IMR-90 (cell line): Measurements from ENCODE around the gene SLC39A11. TPM values are rescaled to one million over a fixed set of nuclear protein-coding genes. Genes with fewer than 3 reads are reported as not detected.

Experiments used
- ATAC-seq: fragments of 200-7000 bp; cut with Tn5 transposase; 2 replicates; pipeline ENCODE4 v1.9.1; 2020; ENCODE audit warnings: low read depth, mild to moderate bottlenecking, moderate library complexity
- BruUV-seq: library from RNA; stranded (reverse); fragments of 400-500 nt; replicated peaks from 2 replicates; lab custom pipeline; 2021; lab: Mats Ljungman, UMichigan
- CTCF ChIA-PET: fragments of 300-600 bp; formaldehyde crosslinking; extraction: SDS; loops from one replicate; lab custom pipeline; 2021; ENCODE audit warnings: antibody characterized with exemption; lab: Yijun Ruan, JAX
- POLR2A ChIA-PET: fragments of 300-600 bp; sonication (Branson Sonifier 250); formaldehyde crosslinking; loops from one replicate; lab custom pipeline; 2022; ENCODE audit warnings: antibody characterized with exemption; ENCODE audit not compliant: unreplicated experiment; lab: Charles Lee
- DNase-seq: peaks from one replicate; pipeline ENCODE4 v3.0.0; 2013
- H2AFZ ChIP-seq: replicated peaks from 2 replicates; pipeline ENCODE3; 2013; ENCODE audit warnings: low read length, mild to moderate bottlenecking; ENCODE audit not compliant: poor library complexity
- H2AK5ac ChIP-seq: 2 replicates; pipeline ENCODE4 v1.6.1; 2013; ENCODE audit warnings: low read depth, low read length, inconsistent platforms
- H2AK9ac ChIP-seq: replicated peaks from 2 replicates; pipeline ENCODE3; 2013; ENCODE audit warnings: mild to moderate bottlenecking, low read depth, low read length, moderate library complexity; ENCODE audit not compliant: poor library complexity
- H2BK120ac ChIP-seq: 2 replicates; pipeline ENCODE4 v1.6.1; 2013; ENCODE audit warnings: low read depth, low read length, inconsistent platforms
- H2BK15ac ChIP-seq: 3 replicates; pipeline ENCODE4 v1.6.1; 2013; ENCODE audit warnings: low read depth, low read length, inconsistent platforms
- H2BK20ac ChIP-seq: 2 replicates; pipeline ENCODE4 v1.6.1; 2013; ENCODE audit warnings: low read depth, mild to moderate bottlenecking, inconsistent platforms, low read length, moderate library complexity
- H2BK5ac ChIP-seq: 2 replicates; pipeline ENCODE4 v1.6.1; 2013; ENCODE audit warnings: mild to moderate bottlenecking, low read depth, low read length, inconsistent platforms; ENCODE audit not compliant: poor library complexity, severe bottlenecking
- H3K14ac ChIP-seq: replicated peaks from 2 replicates; pipeline ENCODE4 v1.6.1; 2013; ENCODE audit warnings: low read depth, low read length, inconsistent platforms
- H3K18ac ChIP-seq: 2 replicates; pipeline ENCODE4 v1.6.1; 2013; ENCODE audit warnings: low read depth, low read length, control low read depth
- H3K23ac ChIP-seq: 2 replicates; pipeline ENCODE4 v1.6.1; 2013; ENCODE audit warnings: low read depth, low read length, inconsistent platforms
- H3K27ac ChIP-seq: 2 replicates; pipeline ENCODE4 v1.5.1; 2013; ENCODE audit warnings: mild to moderate bottlenecking, control low read depth, low read length; ENCODE audit not compliant: insufficient read depth
- H3K27me3 ChIP-seq: 2 replicates; pipeline ENCODE4 v1.6.1; 2013; ENCODE audit warnings: low read length; ENCODE audit not compliant: control insufficient read depth, insufficient read depth
- H3K36me3 ChIP-seq: 2 replicates; pipeline ENCODE4 v1.6.1; 2013; ENCODE audit warnings: low read length, mixed read lengths; ENCODE audit not compliant: control insufficient read depth, insufficient read depth
- H3K4ac ChIP-seq: 2 replicates; pipeline ENCODE4 v1.6.1; 2013; ENCODE audit warnings: low read depth, low read length, inconsistent platforms
- H3K4me1 ChIP-seq: 2 replicates; pipeline ENCODE4 v1.6.1; 2013; ENCODE audit warnings: low read length, mixed read lengths; ENCODE audit not compliant: control insufficient read depth, insufficient read depth
- H3K4me2 ChIP-seq: 2 replicates; pipeline ENCODE4 v1.6.1; 2013; ENCODE audit warnings: low read depth, mild to moderate bottlenecking, control low read depth, low read length, moderate library complexity
- H3K4me3 ChIP-seq: 2 replicates; pipeline ENCODE4 v1.5.1; 2013; ENCODE audit warnings: low read depth, mild to moderate bottlenecking, control low read depth, low read length, moderate library complexity; ENCODE audit not compliant: insufficient read depth
- H3K56ac ChIP-seq: 2 replicates; pipeline ENCODE4 v1.6.1; 2013; ENCODE audit warnings: low read length, inconsistent platforms; ENCODE audit not compliant: insufficient read depth; ENCODE audit errors: extremely low read depth
- H3K79me1 ChIP-seq, 2 experiments: 2 replicates each; pipeline ENCODE4 v1.6.1; 2013; ENCODE audit warnings: low read length in 2 of 2, inconsistent platforms in 1 of 2, low read depth in 1 of 2
- H3K9ac ChIP-seq: 2 replicates; pipeline ENCODE4 v1.6.1; 2013; ENCODE audit warnings: low read depth, low read length, control low read depth
- H3K9me1 ChIP-seq: 2 replicates; pipeline ENCODE4 v1.6.1; 2013; ENCODE audit warnings: low read length, inconsistent platforms; ENCODE audit not compliant: insufficient read depth
- H3K9me3 ChIP-seq: 2 replicates; pipeline ENCODE4 v1.6.1; 2013; ENCODE audit warnings: low read length; ENCODE audit not compliant: control insufficient read depth, insufficient read depth
- H4K20me1 ChIP-seq: 2 replicates; pipeline ENCODE4 v1.6.1; 2013; ENCODE audit warnings: low read length, inconsistent platforms; ENCODE audit not compliant: insufficient read depth
- H4K5ac ChIP-seq: 2 replicates; pipeline ENCODE4 v1.6.1; 2013; ENCODE audit warnings: mild to moderate bottlenecking, low read depth, low read length, control low read depth
- H4K8ac ChIP-seq, 2 experiments: 2 replicates each; pipeline ENCODE4 v1.6.1; 2013; ENCODE audit warnings: low read depth in 2 of 2, low read length in 2 of 2, control low read depth in 1 of 2, inconsistent platforms in 1 of 2
- H4K91ac ChIP-seq: 2 replicates; pipeline ENCODE4 v1.6.1; 2013; ENCODE audit warnings: low read depth, low read length, inconsistent platforms; ENCODE audit not compliant: insufficient read depth
- BHLHE40 ChIP-seq: fragments of 150-350 bp; IDR thresholded peaks from 2 replicates; pipeline ENCODE4 v1.6.1; 2016; ENCODE audit warnings: mild to moderate bottlenecking, low read depth, low read length
- CEBPB ChIP-seq: IDR thresholded peaks from 2 replicates; pipeline ENCODE4 v1.6.1; 2012; ENCODE audit warnings: low read depth, low read length, improper control_type of control experiment
- CHD1 ChIP-seq: IDR thresholded peaks from 2 replicates; pipeline ENCODE4 v1.6.1; 2012; ENCODE audit warnings: low read depth, low read length, improper control_type of control experiment
- CTCF ChIP-seq: conservative IDR thresholded peaks from 2 replicates; pipeline ENCODE4 v1.5.1; 2012; ENCODE audit warnings: mild to moderate bottlenecking, low read depth, low read length, improper control_type of control experiment
- FOS ChIP-seq: fragments of 150-350 bp; IDR thresholded peaks from 2 replicates; pipeline ENCODE4 v1.6.1; 2016; ENCODE audit warnings: low read depth, low read length
- MAFK ChIP-seq: IDR thresholded peaks from 2 replicates; pipeline ENCODE4 v1.6.1; 2012; ENCODE audit warnings: low read depth, low read length, improper control_type of control experiment
- MAZ ChIP-seq: IDR thresholded peaks from 2 replicates; pipeline ENCODE4 v1.6.1; 2012; ENCODE audit warnings: low read depth, mild to moderate bottlenecking, low read length, improper control_type of control experiment, moderate library complexity, borderline replicate concordance
- MXI1 ChIP-seq: IDR thresholded peaks from 2 replicates; pipeline ENCODE4 v1.6.1; 2012; ENCODE audit warnings: low read depth, mild to moderate bottlenecking, low read length, moderate library complexity, borderline replicate concordance
- NFE2L2 ChIP-seq: fragments of 150-350 bp; IDR thresholded peaks from 2 replicates; pipeline ENCODE4 v1.6.1; 2016; ENCODE audit warnings: low read depth, mild to moderate bottlenecking, low read length
- POLR2A ChIP-seq: IDR thresholded peaks from 2 replicates; pipeline ENCODE4 v1.6.1; 2012; ENCODE audit warnings: mild to moderate bottlenecking, low read depth, low read length
- RAD21 ChIP-seq: IDR thresholded peaks from 2 replicates; pipeline ENCODE4 v1.6.1; 2012; ENCODE audit warnings: low read length, improper control_type of control experiment
- RCOR1 ChIP-seq: IDR thresholded peaks from 2 replicates; pipeline ENCODE4 v1.6.1; 2012; ENCODE audit warnings: mild to moderate bottlenecking, low read length, improper control_type of control experiment; ENCODE audit not compliant: insufficient replicate concordance
- RFX5 ChIP-seq: IDR thresholded peaks from 2 replicates; pipeline ENCODE4 v1.8.0; 2012; ENCODE audit warnings: low read depth, mild to moderate bottlenecking, low read length, moderate library complexity
- SMC3 ChIP-seq: fragments of 150-350 bp; IDR thresholded peaks from 2 replicates; pipeline ENCODE4 v1.6.1; 2016; ENCODE audit warnings: low read depth, mild to moderate bottlenecking, antibody characterized with exemption, low read length, moderate library complexity
- USF2 ChIP-seq: fragments of 150-350 bp; IDR thresholded peaks from 2 replicates; pipeline ENCODE4 v1.6.1; 2017; ENCODE audit warnings: mild to moderate bottlenecking, antibody characterized with exemption, low read length, low read depth
- WGBS, 2 experiments: methylation state at CpG; one replicate each; pipeline versions ENCODE4 v1.1.5 to v1.1.7; 2013; ENCODE audit warnings: missing lambda C conversion rate in 2 of 2; ENCODE audit not compliant: insufficient read length in 1 of 2; ENCODE audit errors: extremely low coverage in 2 of 2; 5-methylcytosine and 5-hydroxymethylcytosine counted together
- dilution Hi-C: fragments of 300-500 bp; cut with HindIII; formaldehyde crosslinking; loops from one replicate; pipeline ENCODE4 v1.14.3; 2018; ENCODE audit warnings: low sequenced_read_pairs; ENCODE audit not compliant: unreplicated experiment
- in situ Hi-C: fragments of 300-500 bp; cut with MboI; formaldehyde crosslinking; loops from 3 replicates; pipeline ENCODE4 v1.14.3; 2019; ENCODE audit warnings: low sequenced_read_pairs, inconsistent platforms, mixed read lengths
- intact Hi-C: fragments of 100-400 bp; cut with micrococcal nuclease; formaldehyde crosslinking; loops from 2 replicates; pipeline ENCODE4 v1.10.0; 2022
- polyA plus RNA-seq, 3 experiments: library from polyadenylated mRNA; depleted of rRNA; stranded (reverse); fragments of >200 nt; gene quantifications; 2 replicates each; pipeline ENCODE4 v1.2.3, GENCODE V29; 2012; ENCODE audit warnings: low replicate concordance in 1 of 3
- total RNA-seq: library from RNA; depleted of rRNA; stranded (reverse); fragments of >200 nt; gene quantifications from 2 replicates; pipeline ENCODE4 v1.2.3, GENCODE V29; 2012
- TF ChIP-seq, protein P1 (sequence below): fragments of 150-350 bp; IDR thresholded peaks from 2 replicates; pipeline ENCODE4 v1.6.1; 2016; ENCODE audit warnings: low read depth, mild to moderate bottlenecking, low read length, moderate library complexity, borderline replicate concordance

The SLC39A11 gene
- total and polyA plus RNA-seq, 2 of the 4 experiments (the other 2 are of a cell fraction) = 8.8 to 14.3 TPM

GRCh38 chr17:72713701-72714100 lies 378.8 kb downstream of the SLC39A11 start:
- TF ChIP-seq MXI1 (no peak), CHD1 (no peak), RAD21 (no peak), FOS (no peak), CTCF (no peak), USF2 (no peak), MAFK (no peak), NFE2L2 (no peak), SMC3 (no peak), BHLHE40 (no peak), CEBPB (no peak), MAZ (no peak), POLR2A (no peak), RFX5 (no peak), RCOR1 (no peak)
- TF ChIP-seq, protein P1, sequence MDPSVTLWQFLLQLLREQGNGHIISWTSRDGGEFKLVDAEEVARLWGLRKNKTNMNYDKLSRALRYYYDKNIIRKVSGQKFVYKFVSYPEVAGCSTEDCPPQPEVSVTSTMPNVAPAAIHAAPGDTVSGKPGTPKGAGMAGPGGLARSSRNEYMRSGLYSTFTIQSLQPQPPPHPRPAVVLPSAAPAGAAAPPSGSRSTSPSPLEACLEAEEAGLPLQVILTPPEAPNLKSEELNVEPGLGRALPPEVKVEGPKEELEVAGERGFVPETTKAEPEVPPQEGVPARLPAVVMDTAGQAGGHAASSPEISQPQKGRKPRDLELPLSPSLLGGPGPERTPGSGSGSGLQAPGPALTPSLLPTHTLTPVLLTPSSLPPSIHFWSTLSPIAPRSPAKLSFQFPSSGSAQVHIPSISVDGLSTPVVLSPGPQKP = no peak
- no TSS peak for BruUV-seq
- Histone ChIP-seq H2BK20ac (no peak overlapping the region), H3K4ac (no peak overlapping the region), H3K56ac (no peak overlapping the region), H3K4me1 (peaks cover 1% of the 10 kb centered on the region; the same call in 1 of the 2 replicates), H4K20me1 (no peaks in the 10 kb centered on the region), H2BK15ac (no peak overlapping the region), H4K5ac (no peak overlapping the region), H3K4me3 (no peak overlapping the region), H3K9ac (no peak overlapping the region), H3K27ac (no peak overlapping the region), H3K9me1 (peaks cover 11% of the 10 kb centered on the region), H3K27me3 (no peaks in the 10 kb centered on the region), H3K79me1 (0 out of 4 replicates have a peak, but pooled peaks cover 0 to 7% of the 10 kb centered on the region in 2 experiments), H2BK120ac (no peak overlapping the region), H2AFZ (no peak overlapping the region), H2BK5ac (no peak overlapping the region), H3K18ac (no peak overlapping the region), H4K8ac (no peak overlapping the region), H3K36me3 (no peaks in the 10 kb centered on the region; the same call in 1 of the 2 replicates), H4K91ac (no peak overlapping the region), H3K9me3 (peaks cover 7% of the 10 kb centered on the region), H2AK9ac (no peak overlapping the region), H3K23ac (no peak overlapping the region), H2AK5ac (no peak overlapping the region), H3K4me2 (no peak overlapping the region), H3K14ac (no peak overlapping the region)
- POLR2A ChIA-PET = no interaction called here
- ATAC-seq (no peak), DNase-seq (no peak)
- CTCF ChIA-PET = no interaction called here
- intact Hi-C loops = no loop called here
- in situ Hi-C loops = loop anchor here (10.0 kb wide), 1 partner anchor 139 kb away; no protein-coding TSS in a partner anchor
- 100% methylated on average over 3 of the region's 7 CpGs; no CpG with 5 or more reads in 1 of the 2 experiments for WGBS, 2 experiments
- dilution Hi-C loops = no loop called here
